B cell (primary cell): ENCODE results near the gene SHLD1.

ENCODE experiments used
- EZH2 ChIP-seq: IDR thresholded peaks from 2 replicates; pipeline ENCODE4 v1.6.1; 2012; ENCODE audit warnings: borderline replicate concordance, low read depth, mild to moderate bottlenecking, moderate library complexity, low read length; ENCODE audit not compliant: insufficient read depth, poor library complexity, severe bottlenecking
- TF ChIP-seq, protein P1 (sequence below): fragments of 200-600 bp; IDR thresholded peaks from one replicate; pipeline ENCODE4 v1.8.0; 2022; ENCODE audit warnings: antibody characterized with exemption, mild to moderate bottlenecking

DNA sequence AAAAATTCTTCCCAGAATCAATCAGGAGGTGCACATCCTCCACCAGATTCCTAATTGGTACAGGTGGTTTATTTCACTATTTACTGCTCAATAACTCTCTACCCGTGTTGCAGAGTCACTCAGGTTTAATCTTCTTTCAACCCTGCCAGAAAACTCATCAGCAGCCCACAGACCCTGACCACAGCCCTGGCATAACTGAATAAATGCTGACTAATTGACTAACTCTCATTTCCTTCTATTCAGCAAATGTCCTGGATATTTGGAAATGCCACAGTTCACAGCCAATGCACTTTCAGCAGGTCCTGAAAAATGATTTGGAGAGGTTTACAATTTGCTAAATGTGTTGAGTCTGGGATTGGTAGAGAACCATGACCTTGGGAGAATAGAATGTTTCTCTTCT is 137.8 kb downstream of the SHLD1 start:
- TF ChIP-seq, protein P1, sequence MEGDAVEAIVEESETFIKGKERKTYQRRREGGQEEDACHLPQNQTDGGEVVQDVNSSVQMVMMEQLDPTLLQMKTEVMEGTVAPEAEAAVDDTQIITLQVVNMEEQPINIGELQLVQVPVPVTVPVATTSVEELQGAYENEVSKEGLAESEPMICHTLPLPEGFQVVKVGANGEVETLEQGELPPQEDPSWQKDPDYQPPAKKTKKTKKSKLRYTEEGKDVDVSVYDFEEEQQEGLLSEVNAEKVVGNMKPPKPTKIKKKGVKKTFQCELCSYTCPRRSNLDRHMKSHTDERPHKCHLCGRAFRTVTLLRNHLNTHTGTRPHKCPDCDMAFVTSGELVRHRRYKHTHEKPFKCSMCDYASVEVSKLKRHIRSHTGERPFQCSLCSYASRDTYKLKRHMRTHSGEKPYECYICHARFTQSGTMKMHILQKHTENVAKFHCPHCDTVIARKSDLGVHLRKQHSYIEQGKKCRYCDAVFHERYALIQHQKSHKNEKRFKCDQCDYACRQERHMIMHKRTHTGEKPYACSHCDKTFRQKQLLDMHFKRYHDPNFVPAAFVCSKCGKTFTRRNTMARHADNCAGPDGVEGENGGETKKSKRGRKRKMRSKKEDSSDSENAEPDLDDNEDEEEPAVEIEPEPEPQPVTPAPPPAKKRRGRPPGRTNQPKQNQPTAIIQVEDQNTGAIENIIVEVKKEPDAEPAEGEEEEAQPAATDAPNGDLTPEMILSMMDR = no peak
- TF ChIP-seq EZH2 = no peak
